ENCODE data around the gene DAB1.
A peak's percentile ranks its signal among the peaks of the same experiment; 100 is the strongest.

The DAB1 gene

GRCh38 chr1:57312869-57313268 lies 111.0 kb downstream of the DAB1 start:
- no peaks in the 10 kb centered on the region for H3K36me3 Mint-ChIP-seq (ENCODE audit: insufficient read depth)
- H3K27me3 Mint-ChIP-seq: no peaks in the 10 kb centered on the region
- ATAC-seq (replicated peaks): no peak
- no peaks in the 10 kb centered on the region for H3K9me3 Mint-ChIP-seq
- H3K4me1 Mint-ChIP-seq (ENCODE audit: low read depth in 2 of 2): peaks cover 0 to 4% of the 10 kb centered on the region in 2 donors
- no peak overlapping the region for H3K27ac Mint-ChIP-seq
- no peak for DNase-seq
- no peak overlapping the region for H3K4me3 Mint-ChIP-seq

GRCh38 chr1:57311411-57311810 lies 112.4 kb downstream of the DAB1 start:
- Mint-ChIP-seq H3K9me3 (peaks cover 0 to 6% of the 10 kb centered on the region in 2 donors), H3K27me3 (no peaks in the 10 kb centered on the region), H3K27ac (no peak overlapping the region), H3K36me3 (ENCODE audit: insufficient read depth) (no peaks in the 10 kb centered on the region), H3K4me3 (no peak overlapping the region), H3K4me1 (ENCODE audit: low read depth in 2 of 2) (peaks cover 11 to 16% of the 10 kb centered on the region in 2 donors)
- DNase-seq (no peak), ATAC-seq (replicated peaks) (no peak)

GRCh38 chr1:57311006-57311405 lies 112.9 kb downstream of the DAB1 start:
- no peaks in the 10 kb centered on the region for H3K36me3 Mint-ChIP-seq (ENCODE audit: insufficient read depth)
- ATAC-seq (replicated peaks) (no peak), DNase-seq (no peak)
- no peak overlapping the region for H3K4me3 Mint-ChIP-seq
- no peaks in the 10 kb centered on the region for H3K27me3 Mint-ChIP-seq
- peaks cover 15 to 16% of the 10 kb centered on the region in 2 donors for H3K4me1 Mint-ChIP-seq (ENCODE audit: low read depth in 2 of 2)
- peaks cover 0 to 8% of the 10 kb centered on the region in 2 donors for H3K9me3 Mint-ChIP-seq
- H3K27ac Mint-ChIP-seq: no peak overlapping the region

GRCh38 chr1:57309630-57310029 lies 114.2 kb downstream of the DAB1 start:
- Mint-ChIP-seq H3K4me1 (ENCODE audit: low read depth in 2 of 2) (peaks cover 16 to 18% of the 10 kb centered on the region in 2 donors), H3K4me3 (no peak overlapping the region), H3K9me3 (peaks cover 0 to 8% of the 10 kb centered on the region in 2 donors), H3K27ac (no peak overlapping the region), H3K27me3 (no peaks in the 10 kb centered on the region), H3K36me3 (ENCODE audit: insufficient read depth) (no peaks in the 10 kb centered on the region)
- DNase-seq (no peak), ATAC-seq (replicated peaks) (no peak)

GRCh38 chr1:57307392-57308170 lies 116.3 kb downstream of the DAB1 start:
- DNase-seq (peak; percentile 48 to 75 (median 75)), ATAC-seq (replicated peaks) (peak; percentile 94)
- Mint-ChIP-seq H3K36me3 (ENCODE audit: insufficient read depth) (no peaks in the 10 kb centered on the region), H3K4me1 (ENCODE audit: low read depth in 2 of 2) (peaks cover 16 to 19% of the 10 kb centered on the region in 2 donors), H3K27ac (peak overlapping the region; percentile 39 to 79), H3K4me3 (peak overlapping the region; percentile 33 to 69), H3K27me3 (peaks cover 0 to 6% of the 10 kb centered on the region in 2 donors), H3K9me3 (peaks cover 0 to 8% of the 10 kb centered on the region in 2 donors)

GRCh38 chr1:57304591-57304990 lies 119.3 kb downstream of the DAB1 start:
- Mint-ChIP-seq H3K36me3 (ENCODE audit: insufficient read depth) (no peaks in the 10 kb centered on the region), H3K9me3 (peaks cover 0 to 11% of the 10 kb centered on the region in 2 donors), H3K27ac (no peak overlapping the region), H3K4me3 (no peak overlapping the region), H3K27me3 (peaks cover 0 to 6% of the 10 kb centered on the region in 2 donors), H3K4me1 (ENCODE audit: low read depth in 2 of 2) (peaks cover 12 to 19% of the 10 kb centered on the region in 2 donors)
- DNase-seq: no peak
- ATAC-seq (replicated peaks): no peak

GRCh38 chr1:57302812-57303596 lies 120.9 kb downstream of the DAB1 start:
- no peak for ATAC-seq (replicated peaks)
- no peak for DNase-seq
- Mint-ChIP-seq H3K27ac (no peak overlapping the region), H3K4me1 (ENCODE audit: low read depth in 2 of 2) (peaks cover 12 to 19% of the 10 kb centered on the region in 2 donors), H3K36me3 (ENCODE audit: insufficient read depth) (no peaks in the 10 kb centered on the region), H3K4me3 (no peak overlapping the region), H3K27me3 (peaks cover 0 to 6% of the 10 kb centered on the region in 2 donors), H3K9me3 (peaks cover 0 to 11% of the 10 kb centered on the region in 2 donors)

- Mint-ChIP-seq H3K36me3 (ENCODE audit: insufficient read depth) (no peaks in the 10 kb centered on the region), H3K9me3 (peaks cover 0 to 3% of the 10 kb centered on the region in 2 donors), H3K4me3 (no peak overlapping the region), H3K4me1 (ENCODE audit: low read depth in 2 of 2) (peaks cover 0 to 4% of the 10 kb centered on the region in 2 donors), H3K27ac (no peak overlapping the region), H3K27me3 (peaks cover 0 to 6% of the 10 kb centered on the region in 2 donors)
- DNase-seq (no peak), ATAC-seq (replicated peaks) (no peak)
Measured at GRCh38 chr1:57300186-57300585, 123.7 kb downstream of the DAB1 start.

GRCh38 chr1:57296726-57297250 lies 127.1 kb downstream of the DAB1 start:
- Mint-ChIP-seq H3K27me3 (no peaks in the 10 kb centered on the region), H3K36me3 (ENCODE audit: insufficient read depth) (no peaks in the 10 kb centered on the region), H3K4me1 (ENCODE audit: low read depth in 2 of 2) (no peaks in the 10 kb centered on the region), H3K4me3 (no peak overlapping the region), H3K27ac (no peak overlapping the region), H3K9me3 (peaks cover 0 to 3% of the 10 kb centered on the region in 2 donors)
- ATAC-seq (replicated peaks) (no peak), DNase-seq (no peak)

- ATAC-seq (replicated peaks) (no peak), DNase-seq (no peak)
- Mint-ChIP-seq H3K4me1 (ENCODE audit: low read depth in 2 of 2) (no peaks in the 10 kb centered on the region), H3K27ac (no peak overlapping the region), H3K9me3 (peaks cover 0 to 3% of the 10 kb centered on the region in 2 donors), H3K36me3 (ENCODE audit: insufficient read depth) (no peaks in the 10 kb centered on the region), H3K4me3 (no peak overlapping the region), H3K27me3 (no peaks in the 10 kb centered on the region)
Measured at GRCh38 chr1:57295326-57295725, 128.5 kb downstream of the DAB1 start.

GRCh38 chr1:57294177-57294576 lies 129.7 kb downstream of the DAB1 start:
- no peaks in the 10 kb centered on the region for H3K36me3 Mint-ChIP-seq (ENCODE audit: insufficient read depth)
- H3K27ac Mint-ChIP-seq: no peak overlapping the region
- H3K27me3 Mint-ChIP-seq: peaks cover 2 to 5% of the 10 kb centered on the region in 2 donors
- H3K4me3 Mint-ChIP-seq: no peak overlapping the region
- H3K9me3 Mint-ChIP-seq: no peaks in the 10 kb centered on the region
- H3K4me1 Mint-ChIP-seq (ENCODE audit: low read depth in 2 of 2): no peaks in the 10 kb centered on the region
- DNase-seq (no peak), ATAC-seq (replicated peaks) (no peak)

- H3K27me3 Mint-ChIP-seq: peaks cover 11 to 12% of the 10 kb centered on the region in 2 donors
- H3K4me1 Mint-ChIP-seq (ENCODE audit: low read depth in 2 of 2): no peaks in the 10 kb centered on the region
- DNase-seq: no peak
- no peaks in the 10 kb centered on the region for H3K9me3 Mint-ChIP-seq
- no peaks in the 10 kb centered on the region for H3K36me3 Mint-ChIP-seq (ENCODE audit: insufficient read depth)
- H3K27ac Mint-ChIP-seq: no peak overlapping the region
- H3K4me3 Mint-ChIP-seq: no peak overlapping the region
- no peak for ATAC-seq (replicated peaks)
Measured at GRCh38 chr1:57293214-57293613, 130.6 kb downstream of the DAB1 start.

- H3K27ac Mint-ChIP-seq: no peak overlapping the region
- no peaks in the 10 kb centered on the region for H3K9me3 Mint-ChIP-seq
- peaks cover 13 to 16% of the 10 kb centered on the region in 2 donors for H3K27me3 Mint-ChIP-seq
- H3K36me3 Mint-ChIP-seq (ENCODE audit: insufficient read depth): no peaks in the 10 kb centered on the region
- H3K4me3 Mint-ChIP-seq: no peak overlapping the region
- no peak for ATAC-seq (replicated peaks)
- no peak for DNase-seq
- H3K4me1 Mint-ChIP-seq (ENCODE audit: low read depth in 2 of 2): no peaks in the 10 kb centered on the region
Measured at GRCh38 chr1:57289781-57290180, 134.1 kb downstream of the DAB1 start.

Data from effector memory CD8-positive, alpha-beta T cell (primary cell).